K562 (cell line): ENCODE measurements around the gene CTBP2. TPM values are rescaled to one million over a fixed set of nuclear protein-coding genes. Genes with fewer than 3 reads are reported as not detected.

Source experiments
- ARID4B ChIP-seq: sonication (generic); formaldehyde crosslinking; IDR thresholded peaks from 2 replicates; pipeline ENCODE4 v1.8.0; 2022; ENCODE audit warnings: mild to moderate bottlenecking, missing genetic modification reagents
- CEBPZ ChIP-seq: fragments of 150-350 bp; IDR thresholded peaks from 2 replicates; pipeline ENCODE4 v1.6.1; 2014; ENCODE audit warnings: low read depth, mild to moderate bottlenecking, low read length, borderline replicate concordance
- EGR1 ChIP-seq: fragments of 450-650 bp; conservative IDR thresholded peaks from 2 replicates; pipeline ENCODE4 v1.6.1; 2017; ENCODE audit warnings: mild to moderate bottlenecking
- FOXP4 ChIP-seq: sonication (generic); formaldehyde crosslinking; IDR thresholded peaks from 2 replicates; pipeline ENCODE4 v1.8.0; 2022; ENCODE audit warnings: mild to moderate bottlenecking, missing genetic modification reagents, borderline replicate concordance
- HMGN3 ChIP-seq: IDR thresholded peaks from 2 replicates; pipeline ENCODE4 v1.6.1; 2011; ENCODE audit warnings: borderline replicate concordance, low read depth, mild to moderate bottlenecking, mixed read lengths, low read length; ENCODE audit not compliant: insufficient read length; ENCODE audit errors: extremely low read depth
- HNRNPLL ChIP-seq: fragments of 200-400 bp; formaldehyde crosslinking; IDR thresholded peaks from 2 replicates; pipeline ENCODE4 v1.6.1; 2017; ENCODE audit warnings: low read length, low read depth, mild to moderate bottlenecking; ENCODE audit not compliant: poor library complexity, severe bottlenecking
- MYBL2 ChIP-seq, 2 experiments: fragments of 450-650 bp in 1 of 2; sonication (generic) in 1 of 2; formaldehyde crosslinking in 1 of 2; IDR thresholded peaks; 2 replicates each; pipeline versions ENCODE4 v1.6.1 to v1.8.1; 2017 to 2022; ENCODE audit warnings: borderline replicate concordance in 1 of 2, inconsistent platforms in 1 of 2, low read depth in 1 of 2, mild to moderate bottlenecking in 1 of 2, missing genetic modification reagents in 1 of 2, moderate library complexity in 1 of 2
- NFYB ChIP-seq: IDR thresholded peaks from 2 replicates; pipeline ENCODE4 v1.6.1; 2011; ENCODE audit warnings: mild to moderate bottlenecking, moderate library complexity; ENCODE audit not compliant: insufficient read length; ENCODE audit errors: extremely low read depth
- NR0B1 ChIP-seq: fragments of 450-650 bp; IDR thresholded peaks from one replicate; pipeline ENCODE4 v1.6.1; 2018; ENCODE audit warnings: mild to moderate bottlenecking, moderate library complexity; ENCODE audit not compliant: partially characterized antibody
- PML ChIP-seq: IDR thresholded peaks from 2 replicates; pipeline ENCODE4 v1.6.1; 2012; ENCODE audit warnings: low read length, inconsistent platforms
- ZC3H8 ChIP-seq: fragments of 450-650 bp; IDR thresholded peaks from 2 replicates; pipeline ENCODE4 v1.6.1; 2017
- ZNF124 ChIP-seq: sonication (generic); formaldehyde crosslinking; IDR thresholded peaks from 2 replicates; pipeline ENCODE4 v1.8.1; 2022; ENCODE audit warnings: missing genetic modification reagents
- ZNF384 ChIP-seq: IDR thresholded peaks from 2 replicates; pipeline ENCODE4 v1.6.1; 2012; ENCODE audit warnings: low read depth, low read length, improper control_type of control experiment
- polyA plus RNA-seq, 8 experiments: library from polyadenylated mRNA; depleted of rRNA in 4 of 8; stranded (reverse) in 5 of 8; unstranded in 3 of 8; fragments of >200 nt; fragmentation: Nextera tagmentation in 2 of 8; fragmentation: Illumina TruSeq in 1 of 8; extraction: Ambion mirVana in 2 of 8; extraction: Trizol in 1 of 8; gene quantifications; 2 replicates each; pipeline versions ENCODE4 v1.2.1 to v1.2.3, GENCODE V29; 2011 to 2014; ENCODE audit warnings: inconsistent platforms in 1 of 8, missing spikeins in 1 of 8
- total RNA-seq, 7 experiments: library from RNA; depleted of rRNA in 6 of 7; stranded (reverse); fragments of >200 nt in 6 of 7; fragmentation: Illumina TruSeq in 2 of 7; extraction: Trizol in 2 of 7; gene quantifications; 2 replicates each; pipeline versions ENCODE4 v1.2.1 to v1.2.3, GENCODE V29; 2011 to 2021; ENCODE audit warnings: low replicate concordance in 1 of 7

CTBP2 gene
- total and polyA plus RNA-seq, 9 of the 15 experiments (the other 6 are each of a cell fraction or from before 2014, with no cell fraction given): 1.3 to 8.8 (median 5.1) TPM

DNA sequence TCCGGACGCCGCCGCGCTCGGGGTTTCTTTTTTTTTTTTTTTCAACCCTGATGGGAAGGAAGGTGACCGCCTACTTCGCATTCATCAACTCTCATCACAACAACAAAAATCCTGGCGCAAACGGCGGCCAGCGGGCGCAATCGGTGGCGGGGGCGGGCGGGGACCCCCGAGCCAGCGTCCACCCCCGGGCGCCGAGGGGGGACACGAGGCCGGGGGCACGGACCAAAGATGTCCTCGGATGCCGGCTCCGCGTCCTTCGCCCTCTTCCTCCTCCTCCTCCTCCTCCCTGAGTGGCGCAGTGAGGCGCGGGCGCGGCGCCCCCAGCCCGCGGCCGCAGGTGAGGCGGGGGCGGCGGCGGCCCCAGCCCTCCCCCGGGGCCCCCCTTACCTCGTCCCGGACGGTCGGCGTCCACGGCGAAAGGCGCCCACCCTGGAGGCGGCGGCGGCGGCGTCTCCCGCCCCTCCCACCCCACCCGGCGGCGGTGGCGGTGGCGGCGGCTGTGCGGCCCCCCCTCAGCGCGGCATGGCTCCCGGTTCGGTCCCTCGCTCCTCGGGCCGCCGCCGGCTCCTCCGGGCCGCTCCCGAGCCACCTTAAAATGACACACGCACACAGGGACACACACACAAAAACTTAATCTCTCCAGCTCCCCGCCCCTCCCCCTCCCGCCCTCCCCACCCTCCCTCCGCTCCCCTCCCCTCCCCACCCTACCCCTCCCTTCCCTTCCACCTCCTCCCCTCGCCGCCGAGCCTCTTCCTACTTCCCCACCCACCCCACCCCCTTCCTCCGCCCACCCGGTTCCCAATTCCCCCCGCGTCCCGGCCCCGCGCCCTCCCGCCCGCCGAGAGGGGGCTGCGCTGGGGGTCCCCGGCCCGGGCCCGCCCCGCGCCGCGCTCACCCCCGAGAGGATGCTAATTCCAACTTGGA lies at the start of gene CTBP2 (continued):
- TF ChIP-seq HMGN3 (no peak), ZNF124 (CRISPR knock-in tag) (no peak), ZC3H8 (no peak), CEBPZ (no peak), ZNF384 (peak; percentile 65; the same call in 1 of the 2 replicates), HNRNPLL (peak; percentile 65), NR0B1 (no peak), ARID4B (CRISPR knock-in tag) (no peak), NFYB (no peak), MYBL2 (IDR thresholded peaks at IDR 0.05; ENCODE audit: low read depth) (no peak), MYBL2 (CRISPR knock-in tag; IDR thresholded peaks at IDR 0.05; ENCODE audit: borderline replicate concordance) (no peak), PML (no peak), FOXP4 (CRISPR knock-in tag) (no peak), EGR1 (peak; percentile 68)
